ENCODE data around the gene CREB3L1.

The CREB3L1 gene

DNA sequence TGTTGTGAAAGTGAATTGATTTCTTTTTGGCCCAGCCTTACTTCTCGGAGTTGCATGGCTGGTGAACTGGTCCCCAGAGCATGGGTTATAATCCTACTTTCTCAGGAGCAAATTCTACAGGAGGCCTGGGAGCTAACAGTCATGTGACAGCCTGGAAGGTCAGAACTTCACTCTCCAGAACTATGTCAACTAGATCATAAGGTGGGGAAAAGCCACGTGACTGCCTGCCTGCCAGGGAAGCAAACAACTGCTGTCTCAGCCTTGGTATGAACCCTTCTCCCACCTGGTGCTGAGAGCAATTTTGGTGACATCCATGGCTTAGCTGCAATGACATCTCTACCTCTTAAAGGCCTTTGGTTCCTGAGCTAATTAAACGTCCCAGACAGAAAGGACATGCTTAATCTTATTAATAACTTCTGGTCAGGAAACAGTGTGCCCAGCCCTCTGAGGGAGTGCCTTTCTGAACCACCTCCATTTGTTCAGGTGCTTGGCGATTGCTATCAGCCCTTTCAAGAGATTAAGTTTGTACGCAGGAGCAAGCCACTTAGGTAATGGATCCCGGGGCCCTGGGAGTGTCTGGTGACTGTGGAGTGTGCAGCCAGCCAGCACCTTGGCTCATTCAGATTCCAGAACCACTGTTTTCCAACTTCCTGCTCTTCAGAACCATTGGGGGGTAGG, 1.4 kb upstream of the CREB3L1 start:
- DNase-seq, result no peak

DNA sequence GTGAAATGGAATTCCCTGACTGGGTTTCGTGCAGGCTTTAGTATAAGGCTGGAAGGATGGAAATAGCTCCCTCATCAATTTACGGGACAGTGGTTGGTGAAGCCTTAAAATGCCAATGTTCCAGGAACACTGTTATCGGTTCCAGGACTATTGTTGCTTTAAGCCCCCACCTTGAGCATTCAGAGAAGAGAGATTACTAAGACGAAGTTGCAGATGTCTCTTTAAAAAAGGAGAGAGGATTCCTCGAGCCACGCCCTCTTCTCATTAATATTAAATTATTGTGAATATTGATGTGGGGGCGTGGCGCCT, 195 bp upstream of the CREB3L1 start:
- DNase-seq, result no peak

DNA sequence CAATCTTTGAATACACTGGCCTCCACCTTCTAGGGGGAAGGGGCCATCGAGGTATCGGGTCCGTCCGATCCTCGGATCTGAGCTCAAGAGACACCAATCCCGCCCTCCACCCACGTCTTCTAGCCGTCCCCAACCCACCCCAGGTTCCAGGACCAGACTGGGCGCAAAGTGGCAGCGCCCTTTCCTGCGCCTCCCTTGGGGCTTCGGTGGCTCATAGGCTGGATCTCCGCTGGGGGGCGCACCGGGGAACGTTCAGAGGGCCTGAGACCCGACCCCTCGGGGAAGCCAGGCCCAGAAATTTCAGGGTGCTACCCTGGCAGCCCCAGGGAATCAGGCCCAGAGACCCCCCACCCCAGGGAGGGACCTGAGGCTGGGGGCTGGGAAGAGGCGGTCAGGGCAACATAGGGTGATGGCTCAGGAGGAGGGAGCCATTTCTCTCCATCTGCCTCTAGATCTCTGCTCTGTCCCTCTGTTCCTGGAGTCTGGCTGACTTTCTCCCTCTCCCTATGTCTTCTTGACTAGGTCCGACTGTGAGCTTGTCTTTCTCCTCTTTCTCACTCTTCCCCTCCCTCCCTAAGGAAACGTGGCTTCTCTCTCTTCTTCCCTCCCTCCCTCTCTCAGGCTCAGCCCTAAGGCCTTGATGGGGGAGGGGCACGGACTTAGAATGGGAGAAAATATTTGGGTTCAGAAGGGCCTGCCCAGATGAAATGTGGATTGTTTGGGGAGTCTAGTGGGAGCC, 1.1 kb downstream of the CREB3L1 start:
- no peak for DNase-seq

DNA sequence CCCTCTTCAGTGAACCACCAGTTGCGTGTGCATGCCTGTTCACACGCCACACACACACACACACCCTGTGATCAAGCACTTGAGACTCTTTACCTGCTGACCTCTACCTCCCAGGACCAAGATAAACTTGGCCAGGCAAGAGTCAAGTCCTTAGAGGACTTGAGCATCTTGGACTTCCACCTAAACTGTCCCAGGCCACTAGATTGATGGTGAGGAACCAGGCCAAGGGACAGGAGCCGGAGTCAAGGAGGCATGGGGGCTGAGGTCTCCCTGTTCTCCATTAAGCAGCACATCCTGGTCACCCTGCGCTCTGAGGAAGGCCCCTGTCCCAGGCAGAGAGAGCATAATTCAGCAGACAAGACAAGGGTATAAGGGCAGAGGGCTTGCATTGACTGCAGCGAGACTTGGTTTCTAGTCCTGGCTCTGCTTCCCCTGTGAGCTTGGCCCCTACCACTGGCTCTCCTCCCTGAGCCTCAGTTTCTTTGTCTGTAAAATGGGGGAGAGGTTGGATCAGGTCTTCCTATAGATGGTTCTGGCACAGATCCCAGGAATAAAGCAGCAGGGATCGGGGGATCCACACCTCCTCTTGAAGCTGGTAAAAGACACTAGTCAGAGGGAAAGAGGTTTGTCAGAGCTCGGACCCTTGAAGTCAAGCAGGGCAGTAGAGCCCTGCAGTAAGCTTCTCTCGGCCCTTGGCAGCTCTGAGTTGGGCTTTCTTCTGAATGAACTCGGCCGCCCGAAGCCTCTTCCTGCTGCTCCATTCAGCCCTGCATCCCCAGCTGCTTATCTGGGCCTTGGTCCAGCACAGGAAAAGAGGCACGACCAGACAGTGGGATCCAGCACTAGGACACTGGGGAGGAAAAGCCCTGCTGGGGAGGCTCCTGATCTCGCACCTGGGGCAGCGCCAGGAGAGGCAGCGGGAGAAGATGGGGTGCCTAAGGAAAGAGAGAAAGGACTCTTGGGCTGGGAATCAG, 2.0 kb downstream of the CREB3L1 start:
- DNase-seq, result no peak

DNA sequence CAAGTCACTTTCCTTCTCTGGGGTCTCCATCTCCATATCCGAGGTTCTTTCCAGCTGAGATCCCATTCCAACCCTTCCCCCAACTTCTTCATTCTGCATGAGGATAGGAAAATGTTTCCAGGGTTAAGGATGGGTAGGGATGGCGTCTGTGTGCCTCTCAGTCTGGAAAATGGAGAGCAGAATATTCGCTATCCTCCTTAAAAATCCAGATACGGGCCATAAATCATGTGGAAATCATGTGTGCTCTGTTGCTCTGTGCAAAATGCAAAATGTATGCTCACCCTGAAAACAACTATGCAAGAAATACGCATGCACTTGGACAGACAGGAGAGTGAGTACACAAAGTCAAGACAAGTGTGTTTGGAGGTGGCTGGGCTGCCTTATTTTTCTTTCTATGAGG, 3.2 kb downstream of the CREB3L1 start:
- no peak for DNase-seq

DNA sequence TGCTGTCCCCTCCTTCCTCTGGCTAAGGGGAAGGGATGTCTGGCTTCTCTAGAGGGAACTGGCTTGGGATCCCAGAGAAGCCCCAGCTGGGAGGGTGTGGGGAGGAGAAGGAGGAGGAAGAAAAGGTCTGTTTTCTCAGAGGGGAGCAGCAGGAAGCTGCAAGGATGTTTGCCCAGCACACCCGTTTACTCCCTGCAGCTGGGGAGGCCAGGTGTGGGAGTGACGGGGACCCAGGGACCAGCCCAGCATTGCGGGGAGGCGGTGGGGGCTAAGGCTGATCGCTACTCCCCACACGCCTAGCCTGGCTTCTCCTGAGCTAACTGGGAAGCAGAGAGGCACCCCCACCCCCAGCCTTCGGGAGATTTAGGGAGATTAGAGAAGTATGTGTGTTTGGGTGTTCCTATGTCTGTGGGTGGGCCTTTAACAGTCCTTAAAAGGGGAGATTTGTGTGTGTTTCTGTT, 3.9 kb downstream of the CREB3L1 start:
- no peak for DNase-seq

DNA sequence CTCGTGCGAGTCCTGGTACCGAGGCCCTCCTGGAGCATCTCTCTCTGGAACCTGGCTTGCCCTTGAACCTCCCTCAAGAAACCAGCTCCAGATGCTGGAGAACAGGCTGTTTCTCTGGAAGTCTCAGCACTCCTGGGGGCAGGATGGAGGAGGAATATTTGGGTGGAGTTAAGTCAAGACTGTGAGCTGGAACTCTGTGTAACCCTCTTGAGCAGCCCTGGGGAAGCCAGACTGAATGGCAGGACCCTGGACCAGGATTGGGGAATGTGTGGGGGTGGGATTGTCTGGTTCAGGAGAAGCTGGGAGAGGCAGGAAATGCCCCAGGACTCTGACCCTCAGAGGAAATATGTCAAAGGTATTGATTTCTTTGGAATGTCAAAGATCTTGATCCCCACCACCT, 7.7 kb downstream of the CREB3L1 start:
- no peak for DNase-seq

DNA sequence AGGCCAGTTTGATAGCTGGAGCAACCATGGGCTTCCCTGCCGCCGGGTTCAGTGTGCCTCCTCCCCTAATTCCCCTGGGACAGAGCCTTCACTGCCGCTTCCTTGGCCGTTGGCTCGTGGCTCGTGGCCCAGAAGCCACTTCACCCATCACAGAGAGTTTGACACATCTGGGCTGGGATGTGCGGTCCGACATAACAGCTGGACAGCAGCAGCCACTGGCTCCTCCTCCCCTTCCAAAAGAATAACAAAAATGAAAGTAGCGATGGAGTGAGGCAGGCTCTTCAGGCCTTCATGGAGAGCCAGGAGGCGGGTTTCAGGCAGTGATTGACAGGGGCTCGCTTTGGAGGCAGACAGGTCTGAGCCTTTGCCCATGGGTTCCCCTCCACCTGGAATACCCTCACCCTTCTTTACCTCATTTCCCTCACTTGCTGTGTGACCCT, 8.2 kb downstream of the CREB3L1 start:
- no peak for DNase-seq

DNA sequence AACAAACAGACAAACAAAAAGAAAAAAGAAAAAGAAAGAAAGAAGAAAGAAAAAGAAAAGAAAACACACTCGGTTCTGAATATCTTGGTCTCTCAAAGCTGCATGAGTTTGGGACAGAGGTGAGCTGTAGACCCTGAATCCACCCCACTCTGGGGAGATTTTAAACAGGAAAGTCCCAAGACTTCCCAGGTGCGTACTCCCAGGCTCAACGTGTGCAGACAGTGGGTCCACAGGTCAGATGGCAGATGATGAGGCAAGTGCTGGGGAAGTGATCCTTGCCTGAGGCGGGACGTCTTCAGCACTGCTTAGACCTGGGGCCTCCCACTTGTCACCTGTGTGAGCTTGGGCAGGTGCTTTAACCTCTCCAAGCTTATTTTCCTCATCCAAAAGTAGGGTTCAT, 9.3 kb downstream of the CREB3L1 start:
- DNase-seq, result no peak

DNA sequence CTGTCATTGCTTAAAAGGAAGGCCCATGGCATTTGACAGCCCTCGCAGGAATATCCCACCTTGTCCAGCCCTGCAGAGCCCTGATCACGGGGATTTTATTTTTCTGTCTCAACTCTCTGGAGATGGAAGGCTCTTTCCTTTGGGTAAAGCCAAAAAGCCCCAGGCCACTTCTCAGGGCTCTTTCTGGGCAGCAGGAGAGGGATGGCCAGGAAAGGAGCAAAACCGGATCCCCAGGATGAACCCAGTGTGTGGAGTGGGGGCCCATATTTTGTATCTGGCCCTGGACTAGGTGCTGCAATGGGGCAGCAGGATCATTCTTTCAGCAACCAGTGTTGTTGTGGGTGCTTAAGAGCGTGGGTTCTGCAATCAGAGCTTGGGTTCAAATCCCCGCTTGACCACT, 11.0 kb downstream of the CREB3L1 start:
- no peak for DNase-seq

DNA sequence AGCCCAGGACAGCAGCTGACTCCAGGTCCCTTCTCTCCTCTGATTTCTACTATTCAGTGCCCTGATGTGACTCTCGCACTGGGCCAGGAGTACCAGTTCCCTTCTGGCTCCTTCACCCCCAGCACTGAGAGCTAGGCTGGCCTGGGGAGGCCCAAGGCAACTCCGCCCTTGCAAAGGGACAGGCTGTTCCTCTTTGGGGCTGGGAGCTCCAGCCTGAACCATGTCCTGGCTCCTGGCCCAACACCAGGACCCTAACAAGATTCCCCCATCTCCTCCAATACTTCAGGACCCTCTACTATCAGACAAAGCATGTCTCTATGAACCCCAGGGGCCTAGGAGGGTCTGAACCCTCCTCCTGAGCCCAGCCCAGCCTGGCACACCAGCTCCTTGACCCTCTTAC, 12.5 kb downstream of the CREB3L1 start:
- DNase-seq, result no peak

DNA sequence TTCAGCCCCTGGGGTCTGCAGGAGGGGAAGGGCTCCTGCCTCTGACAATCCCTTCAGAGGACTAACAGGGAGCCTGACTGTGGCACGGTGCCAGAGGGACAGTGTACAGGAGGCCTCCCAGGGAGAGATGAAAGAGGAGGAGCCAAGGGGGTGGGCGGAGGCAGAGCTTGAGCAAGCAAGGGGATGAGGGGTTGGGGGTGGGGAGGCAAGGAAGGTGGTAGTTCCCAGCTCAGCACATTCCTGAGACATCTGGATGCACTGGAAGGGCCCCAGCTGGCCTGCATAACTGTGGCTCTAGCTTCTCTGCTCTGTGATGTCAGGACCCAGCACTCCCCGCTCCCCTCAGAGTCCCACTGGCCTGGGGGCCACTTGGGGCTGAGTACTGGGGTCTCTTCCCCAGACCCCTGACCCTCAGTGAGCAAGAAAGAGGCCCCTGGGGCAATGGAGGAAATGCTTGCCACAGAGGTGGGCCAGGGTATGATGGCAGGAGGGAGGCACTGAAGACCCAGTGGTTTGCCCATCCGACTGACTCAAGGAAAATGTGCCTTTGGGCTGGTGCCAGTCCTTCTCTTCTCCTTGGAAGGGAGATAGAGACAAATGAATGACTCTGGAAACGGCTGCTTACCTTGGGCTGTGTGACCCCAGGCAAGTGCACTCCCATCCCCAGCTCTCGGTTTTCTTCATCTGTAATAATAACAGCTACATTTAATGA, 13.3 kb downstream of the CREB3L1 start:
- no peak for DNase-seq

DNA sequence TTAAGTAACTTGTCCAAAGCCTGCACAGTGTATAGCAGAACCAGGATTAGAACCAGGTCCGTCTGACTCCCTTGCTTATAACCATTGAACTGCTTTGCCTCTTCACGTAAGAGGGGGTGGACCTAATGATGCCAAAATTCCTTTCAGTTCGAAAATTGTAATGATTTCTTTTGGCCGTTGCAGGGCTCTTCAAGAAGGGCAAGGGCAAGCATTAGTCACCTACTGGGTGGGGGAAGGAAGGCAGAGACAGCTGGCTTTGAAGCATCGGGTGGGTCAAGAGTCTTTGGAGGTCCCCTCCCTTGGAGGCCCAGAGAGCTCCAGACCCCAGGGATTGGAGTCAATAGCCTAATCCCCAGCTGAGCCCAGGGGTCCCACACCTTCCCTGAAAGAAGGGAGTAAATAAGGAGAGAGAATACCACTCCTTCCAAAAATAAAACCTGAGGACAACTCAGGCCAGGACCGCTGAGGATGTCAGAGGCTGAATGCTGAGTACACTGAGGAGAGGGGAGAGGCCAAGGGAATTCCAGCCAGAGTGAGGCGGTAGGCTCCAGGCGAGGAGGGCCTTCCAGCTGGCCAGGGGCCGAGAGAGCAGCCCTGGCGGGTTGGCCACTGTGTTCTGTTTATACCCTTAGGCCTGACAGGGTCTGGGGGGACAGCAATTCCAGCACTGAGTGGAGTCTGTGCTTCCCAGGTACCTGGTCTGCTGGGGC, 14.1 kb downstream of the CREB3L1 start:
- no peak for DNase-seq

DNA sequence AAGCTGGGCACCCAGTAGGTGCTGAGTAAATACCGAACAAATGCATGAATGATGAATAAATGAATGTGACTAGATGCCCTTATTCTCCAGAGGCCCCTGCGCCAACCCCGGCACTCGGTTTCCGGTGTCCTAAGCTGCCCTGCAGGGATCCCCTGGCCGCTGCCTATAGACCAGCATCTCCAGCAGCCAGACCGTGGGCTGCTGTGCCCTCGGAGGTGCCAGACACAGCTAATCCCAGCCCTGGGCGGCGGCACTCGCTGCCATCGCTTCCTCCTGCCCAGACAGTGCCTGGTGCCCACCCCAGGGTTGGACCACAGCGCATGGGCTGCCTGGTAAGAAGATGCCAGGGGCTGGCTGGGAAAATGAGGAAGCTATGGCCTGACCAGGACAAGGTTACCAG, 15.6 kb downstream of the CREB3L1 start:
- no peak for DNase-seq

DNA sequence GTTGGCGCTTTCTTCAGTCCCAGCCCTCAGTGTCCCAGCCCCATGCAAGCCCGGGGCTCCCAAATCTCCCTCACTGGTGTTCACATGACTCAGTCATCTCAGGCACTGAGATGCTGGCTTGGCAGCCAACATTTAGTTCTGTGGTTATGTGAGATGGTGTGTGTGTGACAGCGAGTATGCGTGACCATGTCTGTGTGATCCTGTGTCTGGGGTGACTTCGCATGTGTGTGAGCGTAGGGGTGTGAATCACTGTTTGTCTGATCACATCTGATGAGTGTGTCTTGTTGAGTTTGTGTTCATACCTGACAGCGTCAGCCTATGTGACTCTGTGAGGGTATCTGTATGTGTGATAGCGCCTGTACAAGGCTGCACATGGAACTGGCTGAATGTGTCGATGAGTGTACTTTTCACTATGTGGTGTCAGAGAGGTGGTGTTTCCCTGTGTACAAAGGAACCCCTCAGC, 16.2 kb downstream of the CREB3L1 start:
- DNase-seq, result no peak

DNA sequence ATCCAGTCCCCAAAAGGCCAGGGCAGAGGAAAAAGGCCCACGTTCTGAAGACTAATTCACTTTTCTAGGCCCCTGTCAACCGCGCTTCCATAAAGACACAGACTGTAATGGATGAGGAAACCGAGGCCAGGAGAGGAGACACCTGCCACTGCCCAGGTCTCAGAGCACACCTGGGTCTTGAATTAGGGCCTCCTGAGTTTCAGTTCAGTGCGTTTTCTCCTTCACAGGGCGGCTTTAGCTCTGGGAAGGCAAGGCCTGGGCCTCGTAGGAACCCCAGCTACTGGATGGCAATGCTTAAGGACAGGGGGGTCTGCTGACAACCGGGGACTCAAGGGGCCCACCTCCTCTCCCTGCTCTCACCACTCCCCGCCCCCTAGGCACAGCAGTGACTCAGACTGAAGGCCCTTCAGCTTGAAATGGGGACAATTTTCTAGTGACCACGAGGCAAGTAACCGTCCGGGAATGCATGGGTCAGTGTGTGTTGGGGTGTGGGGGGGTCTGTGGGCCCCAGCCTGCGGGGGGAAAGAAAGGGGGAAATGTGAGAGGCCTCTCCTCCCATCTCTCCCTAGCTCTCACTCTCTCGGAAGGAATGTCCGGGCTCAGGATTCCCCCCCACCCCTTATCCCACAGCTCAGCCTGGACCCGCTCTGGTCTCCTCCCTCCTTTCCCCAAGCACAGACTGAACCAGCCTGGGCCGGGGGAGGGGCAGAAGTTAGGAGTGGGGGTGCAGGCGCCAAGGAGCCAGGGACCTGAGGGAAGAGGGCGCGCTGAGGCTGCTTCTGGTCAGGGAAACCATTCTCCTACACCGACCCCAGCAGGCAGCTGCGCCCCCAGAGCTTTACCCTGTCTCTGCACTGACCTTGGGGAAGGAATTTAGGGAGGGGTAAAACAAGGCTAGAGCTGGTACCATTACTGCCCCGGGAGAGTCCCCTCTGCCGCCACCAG, 17.2 kb downstream of the CREB3L1 start:
- no peak for DNase-seq

DNA sequence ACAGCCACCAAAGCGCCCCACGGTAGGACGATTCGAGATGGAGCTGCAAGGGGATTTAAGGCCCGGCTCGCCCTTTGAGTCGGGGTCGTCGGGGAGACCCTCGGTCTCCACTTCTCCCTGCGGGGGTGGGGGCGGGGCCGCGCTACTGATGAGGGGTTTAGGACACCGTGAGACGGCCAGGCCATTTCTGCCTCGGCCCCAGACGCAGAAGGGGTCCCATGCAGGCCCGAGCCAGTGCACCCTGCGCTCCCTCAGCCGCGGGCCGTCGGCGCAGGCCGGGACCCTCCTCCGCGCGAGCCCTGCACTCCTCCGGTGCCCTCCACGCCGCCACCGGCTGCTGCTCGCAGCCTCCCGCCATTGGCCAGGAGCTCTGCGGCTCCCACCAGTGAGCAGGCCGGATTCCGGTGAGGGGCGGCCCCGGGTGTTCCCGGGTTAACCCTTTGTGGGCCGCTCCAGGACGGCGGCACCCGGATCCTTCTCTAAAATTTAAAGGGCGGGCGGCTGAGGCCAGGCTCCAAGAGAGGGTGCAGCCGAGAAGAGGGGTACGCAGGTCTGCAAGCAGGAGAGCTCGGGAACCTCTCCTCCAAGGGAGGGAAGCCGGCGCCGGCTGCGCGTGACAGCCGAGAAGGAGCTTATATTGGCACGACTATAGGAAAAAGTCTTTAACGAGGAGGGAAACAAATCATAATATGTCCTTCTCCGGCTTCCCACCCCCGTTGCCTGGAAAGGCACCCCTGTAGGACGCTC, 18.0 kb downstream of the CREB3L1 start:
- DNase-seq, result no peak

DNA sequence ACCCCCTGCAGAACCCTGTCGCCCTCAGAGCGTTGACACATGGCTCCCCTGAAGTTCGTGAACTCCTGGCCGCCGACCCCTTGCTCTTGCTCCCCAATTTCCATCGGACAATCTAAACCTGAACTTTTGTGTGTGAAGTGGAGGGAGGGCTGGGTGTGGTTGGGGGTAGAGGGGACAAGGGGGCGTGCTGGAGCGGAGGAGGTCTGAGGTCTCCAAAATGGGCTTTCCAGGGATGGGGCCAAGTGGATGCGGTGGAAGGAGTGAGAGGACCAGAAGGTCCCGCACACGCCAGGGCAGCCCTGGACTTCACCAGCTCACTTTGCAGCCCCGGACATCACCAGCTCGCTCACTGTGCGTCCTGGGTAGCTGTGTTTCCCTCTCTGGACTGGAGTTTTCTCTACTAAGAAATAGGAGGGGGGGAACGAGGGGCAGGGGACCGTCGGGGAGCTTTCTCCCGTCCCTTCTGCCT, 18.6 kb downstream of the CREB3L1 start:
- DNase-seq, result no peak

DNA sequence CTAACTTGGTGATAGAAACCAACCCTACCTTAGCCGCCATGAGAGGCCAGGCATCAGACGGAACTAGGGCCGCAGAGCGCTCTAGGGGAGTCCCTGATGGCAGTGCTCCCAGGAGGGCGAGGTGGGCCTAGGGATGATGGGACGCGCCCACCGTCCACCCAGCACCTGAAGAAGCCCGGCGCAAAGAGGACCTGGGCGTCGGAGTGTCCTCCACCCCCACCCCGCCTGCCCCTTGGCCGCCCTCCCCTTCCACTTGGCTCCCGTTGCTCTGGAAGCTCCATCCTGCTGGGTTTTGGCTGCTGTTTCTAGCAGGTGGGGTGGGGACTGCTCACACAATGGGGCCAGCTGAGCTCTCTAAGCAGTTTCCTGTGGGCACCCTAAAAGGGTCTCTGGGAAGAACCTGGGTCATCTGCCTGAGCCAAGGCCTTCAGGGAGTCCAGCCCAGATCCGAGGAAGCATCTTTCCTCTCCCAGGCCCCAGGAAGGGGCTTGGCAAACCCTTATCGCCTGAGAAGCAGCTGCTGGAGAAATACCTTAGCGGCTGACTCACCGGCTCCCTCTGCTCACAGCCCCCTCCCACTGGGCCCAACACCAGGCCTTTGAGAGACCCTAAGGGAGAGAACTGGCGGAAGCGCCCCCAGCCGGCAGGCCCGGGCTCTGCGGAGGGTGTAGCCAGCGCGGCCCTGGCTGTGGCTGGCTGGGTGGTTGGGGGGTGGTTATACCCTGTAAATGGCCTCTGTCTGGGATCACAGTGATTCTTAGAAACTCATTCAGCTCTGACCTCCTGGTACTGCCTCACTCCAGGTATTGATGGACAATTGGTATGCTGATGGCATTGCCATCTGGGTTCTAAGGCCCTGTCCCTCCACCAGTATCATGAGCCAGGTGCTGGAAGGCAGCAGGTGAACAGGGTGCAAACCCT, 19.3 kb downstream of the CREB3L1 start:
- no peak for DNase-seq
